A673 (cell line): ENCODE measurements around the gene IKZF2. TPM values are rescaled to one million over a fixed set of nuclear protein-coding genes. Genes with fewer than 3 reads are reported as not detected.

Source experiments
- BruUV-seq: library from RNA; stranded (reverse); fragments of 400-500 nt; replicated peaks from 2 replicates; lab custom pipeline; 2021; lab: Mats Ljungman, UMichigan
- CTCF ChIA-PET: fragments of 300-600 bp; sonication (Branson Sonifier 250); formaldehyde crosslinking; loops from one replicate; lab custom pipeline; 2022; ENCODE audit warnings: antibody characterized with exemption; lab: Charles Lee
- POLR2A ChIA-PET: fragments of 300-600 bp; sonication (Branson Sonifier 250); formaldehyde crosslinking; loops from one replicate; lab custom pipeline; 2022; ENCODE audit warnings: antibody characterized with exemption; ENCODE audit not compliant: low non-redundant PET; lab: Charles Lee
- DNase-seq: peaks from one replicate; pipeline ENCODE4 v3.0.0-alpha.2; 2015; ENCODE audit warnings: low spot score
- H3K27ac ChIP-seq: fragments of 200-600 bp; sonication (generic); 2 replicates; pipeline ENCODE4 v1.5.1; 2016; ENCODE audit warnings: mixed run types, low read depth, mild to moderate bottlenecking, mixed read lengths, antibody characterized with exemption, low read length; ENCODE audit not compliant: poor library complexity, severe bottlenecking
- H3K27me3 ChIP-seq: fragments of 200-600 bp; sonication (generic); replicated peaks from 2 replicates; pipeline ENCODE4 v1.6.1; 2017; ENCODE audit warnings: mixed run types, low read depth, mild to moderate bottlenecking, mixed read lengths, antibody characterized with exemption, low read length; ENCODE audit not compliant: insufficient read depth, poor library complexity
- H3K36me3 ChIP-seq: fragments of 200-600 bp; sonication (generic); 2 replicates; pipeline ENCODE4 v1.6.1; 2016; ENCODE audit warnings: mixed run types, mild to moderate bottlenecking, mixed read lengths, antibody characterized with exemption, low read length; ENCODE audit not compliant: insufficient read depth, poor library complexity, severe bottlenecking
- H3K4me1 ChIP-seq: fragments of 200-600 bp; sonication (generic); 2 replicates; pipeline ENCODE4 v1.6.1; 2017; ENCODE audit warnings: mixed run types, mild to moderate bottlenecking, mixed read lengths, antibody characterized with exemption, low read length; ENCODE audit not compliant: insufficient read depth, poor library complexity, severe bottlenecking
- H3K4me3 ChIP-seq: fragments of 200-600 bp; sonication (generic); 2 replicates; pipeline ENCODE4 v1.5.1; 2016; ENCODE audit warnings: low read depth, mixed run types, mild to moderate bottlenecking, mixed read lengths, low read length; ENCODE audit not compliant: poor library complexity, severe bottlenecking
- H3K9me3 ChIP-seq: fragments of 200-600 bp; sonication (generic); 2 replicates; pipeline ENCODE4 v1.6.1; 2016; ENCODE audit warnings: mixed run types, low read depth, mild to moderate bottlenecking, mixed read lengths, antibody characterized with exemption, low read length; ENCODE audit not compliant: poor library complexity, severe bottlenecking
- EZH2 ChIP-seq: fragments of 200-600 bp; sonication (generic); IDR thresholded peaks from 2 replicates; pipeline ENCODE4 v1.6.1; 2017; ENCODE audit warnings: borderline replicate concordance, low read depth, mild to moderate bottlenecking, mixed read lengths, antibody characterized with exemption, low read length; ENCODE audit not compliant: poor library complexity, severe bottlenecking
- intact Hi-C: fragments of 100-400 bp; cut with micrococcal nuclease; formaldehyde crosslinking; loops from one replicate; pipeline ENCODE4 v1.10.0; 2022; ENCODE audit not compliant: unreplicated experiment
- total RNA-seq: library from RNA; stranded (reverse); gene quantifications from 2 replicates; pipeline ENCODE4 v1.2.3, GENCODE V29; 2021
- TF ChIP-seq, protein P1 (sequence below): fragments of 300-800, 200-600 bp; sonication (generic); conservative IDR thresholded peaks from 2 replicates; pipeline ENCODE4 v1.5.1; 2017; ENCODE audit warnings: low read depth, mild to moderate bottlenecking, antibody characterized with exemption, low read length, moderate library complexity, mixed read lengths

Gene IKZF2
- total RNA-seq, 1 experiment from 2014 or later, result 68.6 TPM

DNA sequence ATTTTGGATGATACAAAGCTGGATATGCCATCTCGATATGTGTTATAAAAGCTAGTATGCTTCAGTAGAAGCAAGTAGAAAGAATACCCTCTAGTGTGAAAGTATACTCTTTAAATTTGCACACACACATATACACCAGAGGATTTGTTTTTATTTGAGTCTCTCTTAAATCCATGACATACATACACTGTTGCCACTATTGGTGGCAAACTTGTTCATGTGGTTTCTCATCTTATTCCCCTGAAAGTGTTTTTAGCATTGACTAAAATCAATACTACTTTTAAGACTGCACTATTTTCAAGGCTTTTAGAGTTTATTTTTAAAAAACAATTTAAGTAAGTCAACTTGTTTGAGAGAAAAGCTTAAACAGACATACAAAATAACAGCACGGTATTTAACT lies 137.4 kb downstream of the IKZF2 start:
- intact Hi-C loops, result no loop called here
- CTCF ChIA-PET, result no interaction called here
- POLR2A ChIA-PET, result no interaction called here
- Histone ChIP-seq H3K9me3 (no peaks in the 10 kb centered on the region), H3K4me1 (no peaks in the 10 kb centered on the region), H3K27me3 (no peaks in the 10 kb centered on the region), H3K4me3 (no peak overlapping the region), H3K36me3 (peaks cover 20% of the 10 kb centered on the region), H3K27ac (no peak overlapping the region)
- no peak for DNase-seq
- TF ChIP-seq EZH2, result no peak
- TF ChIP-seq, protein P1, sequence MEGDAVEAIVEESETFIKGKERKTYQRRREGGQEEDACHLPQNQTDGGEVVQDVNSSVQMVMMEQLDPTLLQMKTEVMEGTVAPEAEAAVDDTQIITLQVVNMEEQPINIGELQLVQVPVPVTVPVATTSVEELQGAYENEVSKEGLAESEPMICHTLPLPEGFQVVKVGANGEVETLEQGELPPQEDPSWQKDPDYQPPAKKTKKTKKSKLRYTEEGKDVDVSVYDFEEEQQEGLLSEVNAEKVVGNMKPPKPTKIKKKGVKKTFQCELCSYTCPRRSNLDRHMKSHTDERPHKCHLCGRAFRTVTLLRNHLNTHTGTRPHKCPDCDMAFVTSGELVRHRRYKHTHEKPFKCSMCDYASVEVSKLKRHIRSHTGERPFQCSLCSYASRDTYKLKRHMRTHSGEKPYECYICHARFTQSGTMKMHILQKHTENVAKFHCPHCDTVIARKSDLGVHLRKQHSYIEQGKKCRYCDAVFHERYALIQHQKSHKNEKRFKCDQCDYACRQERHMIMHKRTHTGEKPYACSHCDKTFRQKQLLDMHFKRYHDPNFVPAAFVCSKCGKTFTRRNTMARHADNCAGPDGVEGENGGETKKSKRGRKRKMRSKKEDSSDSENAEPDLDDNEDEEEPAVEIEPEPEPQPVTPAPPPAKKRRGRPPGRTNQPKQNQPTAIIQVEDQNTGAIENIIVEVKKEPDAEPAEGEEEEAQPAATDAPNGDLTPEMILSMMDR, result no peak
- BruUV-seq, result no TSS peak

DNA sequence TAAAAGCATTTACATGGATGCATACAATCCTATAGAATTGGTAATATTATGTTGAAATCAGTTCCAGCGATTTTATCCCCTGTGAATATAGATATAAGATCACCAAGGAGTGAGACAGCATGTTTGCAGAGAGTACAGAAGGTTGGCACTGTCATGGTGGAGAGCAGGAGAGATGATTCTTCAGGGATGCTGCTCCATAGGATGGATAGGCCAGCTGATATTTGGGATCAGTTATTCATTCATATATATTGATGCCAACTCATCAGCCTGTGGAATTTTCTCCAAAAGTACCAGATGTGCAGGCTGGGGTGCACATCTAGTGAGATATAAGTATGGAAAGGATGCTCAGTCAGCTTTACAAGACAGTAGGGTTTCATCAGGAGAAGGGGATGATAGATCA lies 139.9 kb downstream of the IKZF2 start:
- CTCF ChIA-PET, result no interaction called here

DNA sequence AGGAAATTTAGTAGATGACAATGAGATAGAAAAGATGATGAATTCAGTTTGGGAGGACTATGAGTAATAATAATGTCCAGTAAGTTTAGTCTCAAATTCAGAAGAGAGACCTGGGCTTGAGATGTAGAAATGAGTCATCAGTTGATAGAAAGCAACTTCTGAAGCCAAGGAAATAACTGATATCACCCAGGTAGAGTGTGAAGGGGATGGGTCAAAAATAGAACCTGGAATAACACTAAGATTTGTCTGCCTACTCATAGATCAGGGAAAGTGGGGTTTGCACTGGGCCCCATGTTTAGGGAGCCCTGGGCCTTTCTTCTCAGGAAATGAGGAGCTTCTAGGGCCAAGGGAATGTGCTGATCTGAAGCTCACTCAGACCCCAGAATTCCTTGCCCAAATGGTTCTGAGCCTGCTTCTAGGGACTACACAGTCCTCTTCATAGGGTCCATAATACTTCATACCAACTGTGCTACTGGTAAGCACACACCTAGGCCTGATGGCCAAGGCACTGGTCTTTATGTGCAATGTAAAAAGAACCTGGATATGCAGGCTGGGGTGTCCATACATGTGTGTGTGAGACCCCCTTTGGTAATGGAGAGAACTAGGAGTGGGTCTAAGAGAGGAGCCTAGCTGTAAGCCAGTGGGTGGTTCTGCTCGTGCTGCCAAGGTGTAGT lies 141.2 kb downstream of the IKZF2 start:
- ChIA-PET POLR2A (no interaction called here), CTCF (no interaction called here)
- Histone ChIP-seq H3K27ac (no peak overlapping the region), H3K4me1 (peaks cover 4% of the 10 kb centered on the region), H3K9me3 (no peaks in the 10 kb centered on the region), H3K36me3 (peaks cover 36% of the 10 kb centered on the region), H3K4me3 (no peak overlapping the region), H3K27me3 (no peaks in the 10 kb centered on the region)
- TF ChIP-seq, protein P1, result no peak
- no peak for TF ChIP-seq EZH2
- DNase-seq, result no peak
- BruUV-seq, result no TSS peak
- intact Hi-C loops, result no loop called here

More for the DNA sequence above, 139.9 kb downstream of the IKZF2 start:
- Histone ChIP-seq H3K4me1 (no peaks in the 10 kb centered on the region), H3K27me3 (no peaks in the 10 kb centered on the region), H3K9me3 (no peaks in the 10 kb centered on the region), H3K4me3 (no peak overlapping the region), H3K36me3 (peaks cover 34% of the 10 kb centered on the region), H3K27ac (no peak overlapping the region)
- POLR2A ChIA-PET, result no interaction called here
- no TSS peak for BruUV-seq
- TF ChIP-seq EZH2, result no peak
- TF ChIP-seq, protein P1, result no peak
- intact Hi-C loops, result no loop called here
- DNase-seq, result no peak
